B cell (primary cell): ENCODE results near the gene GLCE. TPM values are rescaled to one million over a fixed set of nuclear protein-coding genes. Genes with fewer than 3 reads are reported as not detected.

ENCODE experiments used
- ATAC-seq: fragments of 200-7000 bp; cut with Tn5 transposase; one replicate; pipeline ENCODE4 v1.10.0; 2021; ENCODE audit warnings: low read depth, mild to moderate bottlenecking, moderate number of reproducible peaks, moderate library complexity
- CTCF ChIA-PET: fragments of 350-600 bp; sonication (Branson Sonifier 250); formaldehyde crosslinking; loops from one replicate; lab custom pipeline; 2021; ENCODE audit warnings: antibody characterized with exemption, inconsistent platforms; lab: Charles Lee
- POLR2A ChIA-PET: fragments of 350-600 bp; sonication (Branson Sonifier 250); formaldehyde crosslinking; loops from one replicate; lab custom pipeline; 2021; ENCODE audit warnings: antibody characterized with exemption; lab: Charles Lee
- DNase-seq: peaks from one replicate; pipeline ENCODE4 v3.0.0; 2013
- H2AFZ ChIP-seq: 2 replicates; pipeline ENCODE4 v1.6.1; 2012; ENCODE audit warnings: mild to moderate bottlenecking, low read depth, low read length; ENCODE audit not compliant: insufficient read depth, poor library complexity, severe bottlenecking
- H3K27ac ChIP-seq, 2 donors: 1 replicate in 1 of 2; 2 replicates in 1 of 2; pipeline ENCODE4 v1.5.1; 2012 to 2013; ENCODE audit warnings: low read length in 2 of 2, mild to moderate bottlenecking in 2 of 2, moderate library complexity in 1 of 2
- H3K27me3 ChIP-seq, 4 experiments: fragments of 200-600 bp in 1 of 4; sonication (generic) in 1 of 4; replicated peaks in 1 of 4; 1 replicate in 2 of 4; 2 replicates in 2 of 4; pipeline versions ENCODE4 v1.6.1 to v1.7.0; 2013 to 2016; ENCODE audit warnings: low read length in 3 of 4, mild to moderate bottlenecking in 2 of 4, mixed read lengths in 1 of 4, moderate library complexity in 1 of 4; ENCODE audit not compliant: insufficient read depth in 4 of 4, control insufficient read depth in 3 of 4; ENCODE audit errors: control extremely low read depth in 1 of 4
- H3K36me3 ChIP-seq, 2 experiments: replicated peaks in 1 of 2; 1 replicate in 1 of 2; 2 replicates in 1 of 2; pipeline versions ENCODE4 v1.6.1 to v1.7.1; 2013; ENCODE audit warnings: low read length in 1 of 2; ENCODE audit not compliant: insufficient read depth in 2 of 2, control insufficient read depth in 1 of 2; ENCODE audit errors: control extremely low read depth in 1 of 2, extremely low read depth in 1 of 2
- H3K4me1 ChIP-seq, 2 donors: fragments of 200-600 bp in 1 of 2; sonication (generic) in 1 of 2; 1 replicate in 1 of 2; 2 replicates in 1 of 2; pipeline versions ENCODE4 v1.5.1 to v1.6.1; 2013 to 2017; ENCODE audit warnings: low read length in 2 of 2; ENCODE audit not compliant: control insufficient read depth in 2 of 2, insufficient read depth in 2 of 2
- H3K4me2 ChIP-seq: replicated peaks from 2 replicates; pipeline ENCODE3; 2012; ENCODE audit warnings: mild to moderate bottlenecking, low read depth, low read length; ENCODE audit not compliant: poor library complexity, severe bottlenecking
- H3K4me3 ChIP-seq, 5 experiments: fragments of 200-600 bp in 1 of 5; sonication (generic) in 1 of 5; 1 replicate in 3 of 5; 2 replicates in 2 of 5; pipeline versions ENCODE4 v1.5.1 to v1.7.0; 2011 to 2016; ENCODE audit warnings: low read length in 4 of 5, mild to moderate bottlenecking in 4 of 5, low read depth in 2 of 5, control low read depth in 1 of 5, moderate library complexity in 1 of 5; ENCODE audit not compliant: insufficient read depth in 1 of 5; ENCODE audit errors: control extremely low read depth in 1 of 5, extremely low read depth in 1 of 5
- H3K79me2 ChIP-seq: fragments of 200-600 bp; sonication (generic); one replicate; pipeline ENCODE4 v1.6.0; 2016; ENCODE audit warnings: low read length; ENCODE audit not compliant: control insufficient read depth, insufficient read depth
- H3K9ac ChIP-seq: fragments of 200-600 bp; sonication (generic); 2 replicates; pipeline ENCODE4 v1.6.1; 2017; ENCODE audit warnings: mild to moderate bottlenecking, low read length, moderate library complexity
- H3K9me3 ChIP-seq, 3 donors: one replicate each; pipeline versions ENCODE4 v1.6.1 to v1.7.1; 2013; ENCODE audit warnings: low read length in 2 of 3; ENCODE audit not compliant: control insufficient read depth in 2 of 3, insufficient read depth in 1 of 3; ENCODE audit errors: control extremely low read depth in 1 of 3
- H4K20me1 ChIP-seq: 2 replicates; pipeline ENCODE4 v1.6.0; 2012; ENCODE audit warnings: mild to moderate bottlenecking, low read length; ENCODE audit not compliant: insufficient read depth, control insufficient read depth, poor library complexity, severe bottlenecking
- H3K27ac Mint-ChIP-seq: one replicate; pipeline ENCODE4 v1.8.0; 2021; ENCODE audit warnings: mixed read lengths
- H3K27me3 Mint-ChIP-seq: one replicate; pipeline ENCODE4 v1.8.0; 2021; ENCODE audit warnings: mixed read lengths
- H3K4me1 Mint-ChIP-seq: one replicate; pipeline ENCODE4 v1.8.0; 2021; ENCODE audit warnings: mixed read lengths
- H3K4me3 Mint-ChIP-seq: one replicate; pipeline ENCODE4 v1.8.0; 2021; ENCODE audit warnings: mixed read lengths
- H3K9me3 Mint-ChIP-seq: one replicate; pipeline ENCODE4 v1.8.0; 2022; ENCODE audit warnings: mixed read lengths; ENCODE audit not compliant: insufficient read depth
- EZH2 ChIP-seq: IDR thresholded peaks from 2 replicates; pipeline ENCODE4 v1.6.1; 2012; ENCODE audit warnings: borderline replicate concordance, low read depth, mild to moderate bottlenecking, moderate library complexity, low read length; ENCODE audit not compliant: insufficient read depth, poor library complexity, severe bottlenecking
- WGBS: methylation state at CpG from one replicate; pipeline ENCODE4 v1.1.5; 2013; ENCODE audit warnings: missing lambda C conversion rate; ENCODE audit not compliant: insufficient coverage; 5-methylcytosine and 5-hydroxymethylcytosine counted together
- intact Hi-C: fragments of 100-400 bp; cut with micrococcal nuclease; formaldehyde crosslinking; loops from one replicate; pipeline ENCODE4 v1.10.0; 2022
- polyA plus RNA-seq: library from polyadenylated mRNA; depleted of rRNA; stranded (reverse); fragments of >200 nt; gene quantifications from 2 replicates; pipeline ENCODE4 v1.2.3, GENCODE V29; 2012
- total RNA-seq, 2 donors: library from RNA; stranded (reverse); fragments of 120-200 nt in 1 of 2; gene quantifications; 1 replicate in 1 of 2; 2 replicates in 1 of 2; pipeline versions ENCODE4 v1.2.3 to v1.2.4, GENCODE V29; 2013 to 2022
- TF ChIP-seq, protein P1 (sequence below): fragments of 200-600 bp; IDR thresholded peaks from one replicate; pipeline ENCODE4 v1.8.0; 2022; ENCODE audit warnings: antibody characterized with exemption, mild to moderate bottlenecking

Gene GLCE
- total and polyA plus RNA-seq, 2 donors (not counting 1 experiment from before 2014, with no cell fraction given), result 3.0 to 5.3 TPM

DNA sequence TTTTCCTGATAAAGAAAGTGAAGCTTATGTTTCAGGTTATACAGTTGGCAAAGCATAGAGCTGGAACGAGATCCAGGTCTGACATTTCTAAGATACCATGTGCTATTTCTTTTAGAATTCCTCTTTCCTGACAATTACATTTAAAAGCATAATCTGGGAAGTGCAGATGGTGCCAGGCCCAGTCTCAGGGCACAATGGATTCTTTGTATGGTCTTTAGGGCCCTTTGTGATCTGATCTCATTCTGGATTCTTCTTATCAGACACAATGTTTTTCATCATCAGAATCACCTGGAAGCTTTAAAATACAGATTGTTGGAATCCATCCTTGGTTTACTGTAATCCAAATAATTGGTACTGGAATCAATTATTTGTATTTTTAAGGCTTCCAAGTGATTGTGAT, 18.6 kb upstream of the GLCE start:
- Mint-ChIP-seq H3K27me3 (peaks cover 73% of the 10 kb centered on the region), H3K4me1 (no peaks in the 10 kb centered on the region), H3K4me3 (no peak overlapping the region), H3K9me3 (no peaks in the 10 kb centered on the region), H3K27ac (no peak overlapping the region)
- ATAC-seq, result no peak
- WGBS, result no CpG with 5 or more reads among the region's 1 CpG
- ChIA-PET CTCF (no interaction called here), POLR2A (no interaction called here)
- intact Hi-C loops, result no loop called here
- TF ChIP-seq, protein P1, sequence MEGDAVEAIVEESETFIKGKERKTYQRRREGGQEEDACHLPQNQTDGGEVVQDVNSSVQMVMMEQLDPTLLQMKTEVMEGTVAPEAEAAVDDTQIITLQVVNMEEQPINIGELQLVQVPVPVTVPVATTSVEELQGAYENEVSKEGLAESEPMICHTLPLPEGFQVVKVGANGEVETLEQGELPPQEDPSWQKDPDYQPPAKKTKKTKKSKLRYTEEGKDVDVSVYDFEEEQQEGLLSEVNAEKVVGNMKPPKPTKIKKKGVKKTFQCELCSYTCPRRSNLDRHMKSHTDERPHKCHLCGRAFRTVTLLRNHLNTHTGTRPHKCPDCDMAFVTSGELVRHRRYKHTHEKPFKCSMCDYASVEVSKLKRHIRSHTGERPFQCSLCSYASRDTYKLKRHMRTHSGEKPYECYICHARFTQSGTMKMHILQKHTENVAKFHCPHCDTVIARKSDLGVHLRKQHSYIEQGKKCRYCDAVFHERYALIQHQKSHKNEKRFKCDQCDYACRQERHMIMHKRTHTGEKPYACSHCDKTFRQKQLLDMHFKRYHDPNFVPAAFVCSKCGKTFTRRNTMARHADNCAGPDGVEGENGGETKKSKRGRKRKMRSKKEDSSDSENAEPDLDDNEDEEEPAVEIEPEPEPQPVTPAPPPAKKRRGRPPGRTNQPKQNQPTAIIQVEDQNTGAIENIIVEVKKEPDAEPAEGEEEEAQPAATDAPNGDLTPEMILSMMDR, result no peak
- no peak for TF ChIP-seq EZH2
- H3K4me2 ChIP-seq, result no peak overlapping the region
- H3K27ac ChIP-seq, result no peak overlapping the region
- H3K36me3 ChIP-seq, result no peaks in the 10 kb centered on the region
- no peak overlapping the region for H3K4me3 ChIP-seq
- H2AFZ ChIP-seq, result no peak overlapping the region
- peaks cover 0 to 2% (median 0%) of the 10 kb centered on the region in 3 donors for H3K9me3 ChIP-seq
- peaks cover 0 to 17% (median 6%) of the 10 kb centered on the region in 4 experiments for H3K27me3 ChIP-seq
- H3K4me1 ChIP-seq, result no peaks in the 10 kb centered on the region
- no peaks in the 10 kb centered on the region for H3K79me2 ChIP-seq
- no peak overlapping the region for H3K9ac ChIP-seq
- DNase-seq, result no peak
- no peaks in the 10 kb centered on the region for H4K20me1 ChIP-seq

DNA sequence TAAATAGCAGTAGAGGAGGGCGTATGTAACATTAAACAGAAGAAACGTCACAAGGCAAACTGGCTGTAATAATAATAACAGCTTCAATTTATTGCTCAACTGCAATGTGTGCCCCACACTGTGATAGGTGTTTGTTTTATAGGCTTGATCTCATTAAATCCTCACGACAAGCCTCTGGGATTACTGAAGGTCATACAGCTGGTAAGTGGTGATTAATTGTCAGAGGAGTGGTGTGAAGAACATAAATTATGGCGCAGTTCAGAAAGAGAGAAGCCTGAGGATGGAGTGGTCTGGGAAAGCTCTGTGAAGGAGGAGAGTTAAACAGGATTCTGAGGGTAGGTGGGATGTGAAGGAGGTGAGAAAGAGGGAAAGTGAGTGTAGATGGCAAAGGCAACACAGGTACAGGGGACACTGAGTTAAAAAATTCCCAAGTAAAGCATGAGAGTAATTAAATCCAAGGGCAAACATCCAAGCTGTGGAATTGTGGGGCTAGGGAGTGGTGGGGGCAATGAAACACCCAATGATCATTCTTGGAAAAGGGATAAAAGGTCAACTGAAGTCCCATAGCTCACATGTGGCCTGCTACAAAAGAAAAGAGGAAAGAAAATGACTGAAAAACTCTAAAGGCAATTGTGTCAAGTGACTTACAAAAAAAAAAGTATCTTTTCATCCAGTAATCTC, 16.5 kb upstream of the GLCE start:
- no peak for TF ChIP-seq EZH2
- TF ChIP-seq, protein P1, result no peak
- no peaks in the 10 kb centered on the region for H3K79me2 ChIP-seq
- ChIA-PET CTCF (no interaction called here), POLR2A (no interaction called here)
- H3K36me3 ChIP-seq, result no peaks in the 10 kb centered on the region
- no peaks in the 10 kb centered on the region for H3K4me1 ChIP-seq
- no peak overlapping the region for H3K4me3 ChIP-seq
- 82% methylated on average over 2 of the region's 4 CpGs for WGBS
- H3K4me3 Mint-ChIP-seq, result no peak overlapping the region
- intact Hi-C loops, result no loop called here
- no peak overlapping the region for H2AFZ ChIP-seq
- peaks cover 0 to 20% (median 13%) of the 10 kb centered on the region in 4 experiments for H3K27me3 ChIP-seq
- H4K20me1 ChIP-seq, result no peaks in the 10 kb centered on the region
- no peak overlapping the region for H3K27ac ChIP-seq
- H3K27ac Mint-ChIP-seq, result no peak overlapping the region
- DNase-seq (no peak), ATAC-seq (no peak)
- no peaks in the 10 kb centered on the region for H3K9me3 Mint-ChIP-seq
- peaks cover 69% of the 10 kb centered on the region for H3K27me3 Mint-ChIP-seq
- H3K4me1 Mint-ChIP-seq, result no peaks in the 10 kb centered on the region
- H3K9ac ChIP-seq, result no peak overlapping the region
- H3K9me3 ChIP-seq, result peaks cover 0 to 2% (median 0%) of the 10 kb centered on the region in 3 donors
- no peak overlapping the region for H3K4me2 ChIP-seq
